SK-N-SH (cell line): Measurements from ENCODE around the gene PROP1.
"Not testable (repeated sequence)": the region's sequence is repeated elsewhere in the genome, so short reads cannot be mapped to it uniquely, and the experiment has no call there.

ENCODE experiments used
- CTCF ChIP-seq: fragments of 200-600 bp; sonication (generic); IDR thresholded peaks from 2 replicates; pipeline ENCODE4 v1.6.1; 2017; ENCODE audit warnings: antibody characterized with exemption, mild to moderate bottlenecking, moderate library complexity
- SMC3 ChIP-seq: IDR thresholded peaks from 2 replicates; pipeline ENCODE4 v1.6.1; 2012; ENCODE audit warnings: low read depth, low read length, improper control_type of control experiment
- TAF1 ChIP-seq: IDR thresholded peaks from 2 replicates; pipeline ENCODE4 v1.6.1; 2012; ENCODE audit warnings: low read depth, mild to moderate bottlenecking, low read length, moderate library complexity, borderline replicate concordance

GRCh38 chr5:177949065-177949464 lies 47.0 kb downstream of the PROP1 start:
- TF ChIP-seq SMC3, TAF1, CTCF: not testable (repeated sequence)
